ENCODE measurements around the gene B4GALT3.

DNA sequence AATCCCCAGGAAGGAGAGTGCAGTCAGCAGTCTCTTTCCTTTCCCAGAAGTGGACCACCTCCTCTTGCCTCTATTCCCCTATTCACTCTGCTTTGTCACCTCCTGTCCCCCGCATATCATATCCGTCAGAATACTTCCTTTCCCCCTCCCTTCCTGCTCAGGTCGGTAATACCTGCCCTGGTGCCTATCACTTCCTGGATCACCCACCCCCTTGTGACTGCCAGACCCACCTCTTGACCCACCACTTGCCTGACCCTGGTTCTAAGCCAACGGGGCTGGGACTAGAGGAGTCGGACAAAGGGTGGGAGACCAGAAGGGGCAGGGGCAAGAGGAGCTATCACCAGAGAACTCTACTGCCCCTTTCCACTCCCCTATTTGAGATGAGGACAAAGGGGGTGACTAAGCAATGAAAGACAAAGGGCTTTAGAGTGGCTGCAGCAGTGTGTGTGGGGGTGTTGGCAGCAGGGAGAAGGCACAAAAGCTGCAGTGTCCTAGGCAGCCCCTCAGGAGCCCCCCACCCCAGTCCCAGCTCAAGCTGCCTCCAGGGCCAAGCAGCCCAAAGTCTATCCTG is 23.2 kb upstream of the B4GALT3 start:
- TF ChIP-seq CTCF (IDR thresholded peaks at IDR 0.05) (no peak), POLR2A (IDR thresholded peaks at IDR 0.05) (no peak), POLR2AphosphoS5 (IDR thresholded peaks at IDR 0.05) (no peak)

All from prostate gland (tissue), 2 donors.